HG03521 (cell line): ENCODE results near the gene SYT7.
"Not testable (repeated sequence)": the region's sequence is repeated elsewhere in the genome, so short reads cannot be mapped to it uniquely, and the experiment has no call there.

ENCODE experiments used
- ATAC-seq: cut with Tn5 transposase; IDR thresholded peaks from one replicate; pipeline ENCODE4 v1.9.1; 2021; ENCODE audit warnings: mild to moderate bottlenecking, moderate library complexity; ENCODE audit not compliant: unreplicated experiment

Gene SYT7, protein sequence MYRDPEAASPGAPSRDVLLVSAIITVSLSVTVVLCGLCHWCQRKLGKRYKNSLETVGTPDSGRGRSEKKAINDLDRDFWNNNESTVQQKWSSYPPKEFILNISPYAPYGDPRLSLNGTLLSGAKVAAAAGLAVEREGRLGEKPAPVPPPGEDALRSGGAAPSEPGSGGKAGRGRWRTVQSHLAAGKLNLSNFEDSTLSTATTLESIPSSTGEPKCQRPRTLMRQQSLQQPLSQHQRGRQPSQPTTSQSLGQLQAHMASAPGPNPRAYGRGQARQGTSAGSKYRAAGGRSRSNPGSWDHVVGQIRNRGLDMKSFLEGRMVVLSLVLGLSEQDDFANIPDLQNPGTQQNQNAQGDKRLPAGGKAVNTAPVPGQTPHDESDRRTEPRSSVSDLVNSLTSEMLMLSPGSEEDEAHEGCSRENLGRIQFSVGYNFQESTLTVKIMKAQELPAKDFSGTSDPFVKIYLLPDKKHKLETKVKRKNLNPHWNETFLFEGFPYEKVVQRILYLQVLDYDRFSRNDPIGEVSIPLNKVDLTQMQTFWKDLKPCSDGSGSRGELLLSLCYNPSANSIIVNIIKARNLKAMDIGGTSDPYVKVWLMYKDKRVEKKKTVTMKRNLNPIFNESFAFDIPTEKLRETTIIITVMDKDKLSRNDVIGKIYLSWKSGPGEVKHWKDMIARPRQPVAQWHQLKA

DNA sequence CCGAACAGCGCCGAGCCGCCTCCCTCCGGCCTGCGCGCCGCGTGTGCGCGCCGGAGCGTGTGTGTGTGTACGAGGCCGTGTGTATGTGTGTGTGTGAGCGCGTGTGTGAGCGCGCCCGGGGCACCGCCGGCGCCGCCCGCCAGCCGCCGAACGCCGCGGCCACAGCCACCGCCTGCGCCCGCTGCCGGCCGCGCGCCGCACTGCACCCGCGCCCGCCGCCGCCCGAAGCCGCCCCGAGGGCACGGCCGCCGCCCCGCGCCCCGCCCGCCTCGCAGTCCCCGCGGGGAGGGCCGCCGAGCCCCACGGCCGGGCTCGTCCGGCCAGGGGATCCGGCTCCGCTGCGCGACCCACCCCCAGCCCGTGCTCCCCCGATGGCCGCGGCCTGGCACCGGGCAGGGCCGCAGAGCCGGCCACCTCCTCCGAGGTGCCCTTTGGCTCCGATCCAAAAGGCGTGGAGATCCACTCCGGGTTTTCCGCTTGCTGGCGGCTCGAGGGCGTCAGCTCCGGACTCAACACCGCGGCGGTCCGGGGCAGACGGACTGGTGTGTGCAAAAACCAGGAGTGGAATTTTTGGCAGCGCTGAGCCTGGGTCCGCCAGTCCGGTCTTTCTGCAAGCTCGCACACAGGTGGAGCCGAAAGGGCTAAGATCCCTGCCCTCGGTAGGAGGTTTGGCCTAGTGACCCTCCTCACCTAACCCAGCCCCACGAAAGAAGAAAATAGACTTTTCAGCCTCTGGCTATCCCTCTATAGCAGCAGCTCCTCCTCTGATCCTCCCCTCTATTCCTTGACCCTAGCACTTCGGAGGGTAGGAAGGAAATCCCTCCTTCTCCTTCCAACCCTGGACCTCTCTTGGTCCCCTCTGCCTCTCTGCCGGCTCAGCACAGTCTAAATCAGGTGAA lies at the start of gene SYT7:
Gene SYT7 (minus strand): TSS at position 47 of the 899 bp plus-strand sequence. CDS start 256 bp downstream, outside the sequence.
- ATAC-seq = peak; percentile 72

DNA sequence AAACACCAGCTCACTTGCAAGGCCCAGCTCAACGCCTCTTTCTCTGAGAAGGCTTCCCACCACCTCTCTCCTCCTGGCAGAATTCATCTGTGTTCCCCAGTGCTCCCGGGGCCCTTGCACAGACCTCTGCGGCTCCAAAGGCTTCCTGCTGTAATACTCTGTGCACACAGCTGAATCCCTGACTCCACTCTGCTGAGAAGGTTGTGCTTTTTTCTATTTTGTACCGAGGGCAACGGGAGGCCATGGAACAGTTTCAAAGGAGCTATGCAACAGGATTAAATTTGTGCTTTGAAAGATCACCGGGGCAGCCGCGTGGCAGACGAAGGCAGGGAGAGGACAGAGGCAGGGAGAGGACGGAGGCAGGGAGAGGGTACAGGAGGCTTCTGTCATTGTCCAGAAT lies 49.2 kb upstream of the SYT7 start:
- no peak for ATAC-seq

DNA sequence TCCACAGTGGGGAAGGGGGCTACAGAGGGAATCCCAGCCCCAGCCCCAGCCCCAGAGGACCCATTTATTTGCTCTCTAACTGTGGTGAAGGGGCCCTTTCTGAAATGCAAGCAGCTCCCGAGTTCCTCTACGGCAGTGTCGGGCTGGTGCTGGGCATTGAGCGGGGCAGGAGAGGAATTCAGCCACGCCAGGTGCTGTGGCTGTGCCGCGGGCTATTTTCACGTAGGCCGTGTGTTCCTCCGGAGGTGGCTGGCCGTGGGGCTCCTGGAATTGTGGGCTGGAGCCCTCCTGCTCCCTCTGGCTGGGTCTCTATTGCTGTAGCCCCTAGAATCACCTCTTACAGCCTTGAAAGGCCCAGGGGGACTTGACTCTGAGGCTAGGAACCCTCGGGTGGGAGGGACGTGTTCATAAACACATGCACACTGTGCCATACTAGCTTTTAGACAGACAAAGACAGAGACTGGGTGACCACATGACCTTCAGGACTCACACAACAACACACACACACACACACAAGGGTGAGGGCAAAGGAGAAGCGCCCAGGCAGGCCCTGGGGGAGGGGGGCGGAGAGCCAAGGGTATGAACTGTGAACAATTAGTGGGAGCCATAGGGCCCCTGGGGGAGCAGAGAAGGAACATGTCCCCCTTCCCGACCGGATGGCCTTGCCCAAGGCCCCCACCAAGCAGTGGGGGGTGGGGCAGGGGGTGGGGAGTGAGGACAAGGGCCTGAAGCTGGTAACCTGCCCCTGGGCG lies 48.4 kb upstream of the SYT7 start:
- no peak for ATAC-seq

DNA sequence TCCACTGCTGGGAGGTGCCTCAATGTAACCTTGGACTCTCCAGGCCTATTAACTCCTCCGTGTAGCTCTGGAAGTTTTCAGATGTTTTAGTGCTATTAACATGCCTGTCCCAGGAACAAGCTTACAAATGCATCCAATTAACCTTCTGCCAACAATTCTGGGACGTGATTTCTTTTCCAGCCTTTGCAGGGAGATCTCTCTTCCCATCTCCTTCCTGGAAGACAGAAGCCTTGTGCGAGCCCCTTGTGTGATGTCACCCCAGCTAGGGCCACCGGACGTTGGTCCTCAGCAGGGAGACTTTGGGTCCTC lies 47.7 kb upstream of the SYT7 start:
- ATAC-seq = no peak

DNA sequence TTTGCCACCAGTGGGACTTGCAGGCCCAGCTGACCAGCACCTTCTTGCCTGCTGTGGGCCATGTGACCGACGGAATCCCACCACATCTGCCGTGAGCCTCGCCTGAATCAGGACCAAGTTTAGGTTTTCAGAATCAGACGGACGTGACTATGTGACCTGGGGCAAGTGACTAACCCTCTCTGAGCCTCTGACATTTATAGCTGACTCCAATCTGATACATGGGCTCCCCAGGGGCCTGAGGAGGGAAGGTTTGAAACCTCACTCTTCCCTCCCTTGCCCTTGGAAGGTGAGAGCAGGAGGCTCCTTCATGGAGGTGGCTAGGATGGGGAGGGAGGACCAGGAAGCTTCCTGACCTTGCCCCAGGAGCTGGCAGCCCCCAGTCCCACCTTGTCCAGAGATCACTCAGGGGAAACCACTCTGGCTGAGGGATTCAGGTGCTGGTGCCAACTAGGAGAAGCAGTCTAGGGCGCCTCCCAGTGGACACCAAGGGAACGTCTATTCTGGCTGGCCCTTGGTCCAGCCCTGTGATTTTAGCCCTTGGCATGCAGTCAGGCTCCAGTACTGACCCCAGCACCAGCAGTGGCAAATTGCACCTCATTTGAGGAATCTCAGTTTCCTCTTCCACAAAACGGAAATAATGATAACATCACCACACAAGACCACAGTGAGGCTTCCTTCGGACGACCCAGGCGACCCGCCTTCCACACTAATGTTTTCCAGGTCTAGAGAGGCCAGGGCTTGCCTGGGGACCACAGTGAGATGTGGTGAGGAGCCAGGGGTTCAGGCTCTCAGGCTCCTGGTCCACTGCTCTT lies 47.2 kb upstream of the SYT7 start:
- no peak for ATAC-seq

DNA sequence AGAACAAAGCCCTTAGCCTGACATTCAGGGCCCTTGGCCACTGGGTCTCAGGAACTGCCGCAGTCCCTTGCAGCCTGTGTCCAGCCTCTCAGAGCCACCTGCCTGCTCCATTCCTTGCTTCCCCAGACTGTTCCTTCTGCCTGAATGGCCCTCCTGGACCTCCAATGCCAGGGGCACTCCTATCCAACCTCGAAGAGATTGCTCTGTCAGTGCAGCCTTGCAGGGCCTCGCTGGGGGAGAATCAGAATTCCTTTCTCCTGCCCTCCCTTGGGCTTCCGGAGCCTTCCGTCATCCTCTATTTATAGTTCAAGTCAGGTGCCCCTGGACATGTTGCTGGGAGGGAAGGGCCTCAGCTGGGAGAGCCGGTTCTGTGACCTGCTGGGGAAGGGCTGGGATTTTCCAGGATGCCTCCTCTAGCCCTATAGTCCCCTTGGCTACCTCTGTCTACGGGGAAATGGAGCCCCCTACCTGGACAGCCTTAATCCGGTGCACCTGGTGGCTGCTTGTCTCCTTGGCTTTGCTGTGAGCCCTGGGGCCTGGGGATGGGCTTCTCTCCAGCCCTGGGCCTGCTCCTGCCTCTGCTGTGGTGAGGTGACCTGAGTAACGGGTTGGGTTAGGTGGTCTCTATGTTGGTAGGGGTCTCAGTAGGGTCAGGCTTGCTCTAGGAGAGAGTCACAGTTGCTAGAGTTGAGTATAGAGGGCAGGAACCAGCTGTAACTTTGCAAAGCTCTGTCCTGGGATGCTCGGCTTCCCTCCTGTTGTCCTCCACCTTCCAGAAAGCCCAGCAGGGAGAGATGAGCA lies 45.9 kb upstream of the SYT7 start:
- no peak for ATAC-seq

DNA sequence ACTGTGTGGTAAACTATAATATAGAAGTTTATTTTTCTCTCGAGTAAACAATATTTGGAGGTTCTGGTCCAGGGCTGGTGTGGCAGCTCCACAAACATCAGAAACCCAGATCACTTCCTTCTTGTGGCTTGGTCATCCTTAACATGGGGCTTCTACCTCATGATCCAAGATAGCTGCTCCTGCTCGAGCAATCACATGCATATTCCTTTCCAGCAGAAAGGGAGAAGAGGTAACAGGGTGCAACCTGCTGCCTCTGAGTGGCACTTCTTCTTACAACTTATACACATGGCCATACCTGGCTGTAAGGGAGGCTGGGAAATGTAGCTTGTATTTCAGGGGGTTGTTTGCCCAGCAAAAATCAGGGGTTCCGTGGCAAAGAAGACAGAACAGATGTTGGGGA lies 44.6 kb upstream of the SYT7 start:
- no peak for ATAC-seq

DNA sequence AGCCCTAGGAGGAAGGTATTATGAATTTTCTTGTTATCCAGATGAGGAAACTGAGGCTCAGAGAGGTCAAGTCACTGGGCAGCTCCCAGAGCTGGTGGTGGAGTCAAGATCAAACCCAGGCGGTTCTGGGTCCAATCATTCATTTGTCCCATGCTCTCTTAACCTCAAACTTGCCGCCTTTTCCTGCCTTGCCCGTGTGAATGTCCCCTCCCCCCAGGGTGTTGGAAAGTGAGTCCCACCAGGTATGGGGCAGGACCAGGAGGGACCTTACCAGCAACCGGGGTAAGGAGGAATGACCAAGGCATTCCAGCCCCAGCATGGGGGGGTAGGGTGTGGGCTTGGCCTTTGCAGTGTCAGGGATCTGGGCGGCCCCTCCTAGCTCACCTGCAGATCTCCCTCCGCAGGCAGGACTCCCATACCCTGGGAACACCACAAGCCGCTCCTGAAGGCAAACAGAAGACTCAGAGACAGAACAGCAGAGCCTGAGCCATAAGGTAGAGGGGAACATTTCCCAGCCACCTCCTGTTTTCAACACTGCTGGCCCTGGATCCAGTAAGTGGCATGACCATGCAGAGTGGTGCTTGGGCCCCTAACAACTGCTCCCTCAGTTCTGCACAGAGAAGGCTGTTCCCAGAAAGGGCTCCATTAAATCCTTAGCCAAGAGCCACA lies 41.2 kb upstream of the SYT7 start:
- no peak for ATAC-seq

DNA sequence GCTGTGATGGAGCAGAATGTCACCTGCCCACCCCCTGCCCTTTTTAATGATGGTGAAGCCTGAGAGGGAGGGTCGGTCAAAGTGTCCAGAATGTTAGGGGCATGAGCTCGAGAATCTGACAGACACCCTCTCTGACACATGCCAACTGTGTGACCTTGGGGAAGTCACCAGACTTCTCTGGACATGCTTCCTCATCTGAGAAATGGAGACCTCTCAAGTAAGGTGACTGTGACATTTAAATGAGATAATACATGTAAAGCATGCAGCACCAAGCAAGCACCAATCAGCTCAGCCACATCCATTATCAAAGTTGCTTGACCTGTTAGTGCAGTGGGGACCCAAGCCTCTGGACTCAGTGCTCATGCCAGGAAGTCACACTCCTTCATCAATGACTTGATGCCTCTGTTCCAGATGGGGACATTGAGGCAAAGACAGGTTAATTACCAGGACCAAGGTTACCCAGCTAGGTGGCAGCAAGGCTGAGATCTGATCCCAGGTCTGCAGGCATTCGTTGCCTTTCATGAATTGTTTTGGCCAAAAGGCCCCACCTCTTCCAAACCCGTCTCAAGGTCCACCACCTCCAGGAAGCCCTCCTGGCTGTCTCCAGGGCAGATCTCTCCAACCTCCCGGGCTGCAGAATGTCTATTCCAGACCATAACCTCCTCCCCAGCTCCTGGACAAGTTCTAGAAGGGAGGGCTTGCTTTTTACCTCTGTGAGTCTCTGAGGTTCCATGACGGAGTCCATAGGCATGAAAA lies 38.8 kb upstream of the SYT7 start:
- ATAC-seq = no peak

DNA sequence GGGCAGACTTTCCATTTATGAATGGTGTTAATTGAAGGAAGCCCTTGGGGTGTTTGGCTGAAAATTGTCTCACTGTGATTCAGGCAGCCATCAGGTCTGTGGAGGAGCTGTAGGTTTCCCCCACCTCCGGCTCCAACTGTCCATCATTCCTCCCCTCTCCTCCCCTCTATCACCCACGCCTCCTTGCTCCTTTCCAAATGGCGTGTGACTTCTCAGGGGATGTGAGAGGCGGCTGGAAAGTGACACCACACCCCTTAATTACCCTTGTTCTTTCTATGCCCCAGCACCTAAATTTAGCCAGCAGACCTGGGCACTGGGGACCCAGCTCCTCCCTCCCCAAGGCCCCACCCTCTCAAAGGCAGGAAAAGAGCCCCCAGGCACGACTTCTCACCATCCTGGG lies 38.1 kb upstream of the SYT7 start:
- ATAC-seq = no peak

DNA sequence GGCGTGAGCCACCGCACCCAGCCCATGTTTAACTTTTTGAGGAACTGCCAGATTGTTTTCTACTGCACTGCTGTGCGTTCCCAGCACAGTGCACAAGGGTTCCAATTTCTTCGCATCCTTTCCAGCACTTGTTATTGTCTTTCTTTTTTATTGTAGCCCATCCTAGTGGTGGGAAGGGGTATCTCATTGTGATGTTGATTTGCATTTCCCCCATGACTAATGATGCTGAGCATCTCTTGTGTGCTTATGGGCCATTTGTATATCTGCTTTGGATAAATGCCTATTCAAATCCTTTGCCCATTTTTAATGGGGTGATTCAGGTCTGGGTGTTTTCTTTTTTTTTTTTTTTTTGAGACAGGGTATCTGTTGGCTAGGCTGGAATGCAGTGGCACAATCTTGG lies 36.6 kb upstream of the SYT7 start:
- no peak for ATAC-seq

DNA sequence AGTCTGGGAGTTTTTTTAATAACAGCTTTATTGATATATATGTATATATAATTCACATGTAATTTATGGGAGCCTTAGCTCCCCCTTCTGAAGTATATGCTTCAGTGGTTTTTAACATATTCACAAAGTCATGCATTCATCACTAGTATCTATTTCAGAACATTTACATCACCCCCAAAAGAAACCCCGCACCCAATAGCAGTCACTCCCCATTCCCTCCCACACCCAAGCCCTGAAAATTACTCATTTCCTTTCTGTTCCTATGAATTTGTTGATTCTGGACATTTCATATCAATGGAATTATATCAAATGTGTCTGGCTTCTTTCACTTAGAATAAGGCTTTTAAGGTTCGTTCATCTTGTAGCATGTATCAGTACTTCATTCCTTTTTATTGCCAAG lies 35.6 kb upstream of the SYT7 start:
- no peak for ATAC-seq

DNA sequence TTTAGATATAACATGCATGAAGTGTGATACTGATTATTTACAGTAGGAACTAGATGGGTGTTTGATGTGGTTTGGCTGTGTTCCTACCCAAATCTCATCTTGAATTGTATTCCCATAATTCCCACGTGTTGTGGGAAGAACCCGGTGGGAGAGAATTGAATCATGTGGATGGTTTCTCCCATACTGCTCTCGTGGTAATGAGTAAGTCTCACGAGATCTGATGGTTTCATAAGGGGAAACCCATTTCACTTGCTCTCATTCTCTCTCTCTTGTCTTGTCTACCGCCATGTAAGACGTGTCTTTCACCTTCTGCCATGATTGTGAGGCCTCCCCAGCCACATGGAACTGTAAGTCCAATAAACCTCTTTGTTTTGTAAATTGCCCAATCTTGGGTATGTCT lies 33.9 kb upstream of the SYT7 start:
- not testable (repeated sequence) for ATAC-seq

DNA sequence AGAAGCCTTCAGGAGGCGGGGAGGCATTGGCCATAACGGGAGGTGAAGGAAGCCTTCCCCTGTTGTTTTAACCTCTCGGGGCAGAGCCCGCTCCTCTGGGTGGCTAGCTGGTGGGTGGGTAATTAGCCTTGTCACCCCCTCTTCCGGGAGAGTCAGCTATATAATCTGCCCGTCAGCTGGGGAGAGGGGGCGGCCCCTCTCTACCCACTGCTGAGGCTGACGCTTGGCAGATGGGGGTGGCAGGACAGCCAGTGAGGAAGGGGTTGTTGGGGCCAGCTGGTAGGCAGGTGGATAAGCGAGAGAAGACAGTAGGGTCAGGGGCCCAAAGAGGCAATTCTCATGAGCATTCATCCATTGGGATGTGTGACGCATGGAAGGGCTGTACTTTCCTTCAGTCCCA lies 33.0 kb upstream of the SYT7 start:
- ATAC-seq = no peak

DNA sequence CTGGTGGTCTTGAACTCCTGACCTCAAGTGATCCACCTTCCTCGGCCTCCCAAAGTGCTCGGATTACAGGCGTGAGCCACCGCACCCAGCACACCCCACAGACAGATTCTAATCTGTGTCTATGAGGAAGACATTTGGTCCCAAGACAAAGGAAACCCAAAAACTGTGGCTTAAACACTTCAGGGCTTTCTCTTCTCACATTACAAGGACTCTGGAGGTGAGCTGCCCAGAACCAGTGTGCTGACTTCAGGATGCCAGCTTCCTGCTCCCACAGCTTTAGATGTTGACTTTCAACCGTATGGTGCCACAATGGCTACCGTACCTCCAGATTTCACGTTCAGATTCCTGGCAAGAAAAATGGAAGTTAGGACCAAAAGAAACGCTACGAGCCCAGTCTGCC lies 32.2 kb upstream of the SYT7 start:
- ATAC-seq = no peak

DNA sequence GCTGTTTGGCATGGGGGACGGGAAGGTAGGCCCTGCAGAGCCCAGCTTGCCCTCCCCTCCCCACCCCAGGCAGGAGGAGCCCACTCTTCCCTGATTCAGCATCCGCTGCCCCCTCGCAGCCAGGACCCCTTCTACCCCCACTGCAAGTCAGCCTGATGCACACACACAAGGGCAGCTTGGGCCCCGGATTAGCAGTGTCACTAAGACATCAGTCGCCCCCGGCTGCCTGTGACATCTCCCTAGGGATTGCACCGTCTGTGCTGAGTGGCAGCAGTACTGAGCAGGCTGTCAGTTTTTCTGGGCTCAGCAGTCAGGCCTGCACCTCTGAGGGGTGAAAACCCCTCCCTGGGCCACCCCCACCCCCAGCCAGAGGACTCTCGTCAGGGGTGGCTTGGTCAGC lies 30.4 kb upstream of the SYT7 start:
- no peak for ATAC-seq

DNA sequence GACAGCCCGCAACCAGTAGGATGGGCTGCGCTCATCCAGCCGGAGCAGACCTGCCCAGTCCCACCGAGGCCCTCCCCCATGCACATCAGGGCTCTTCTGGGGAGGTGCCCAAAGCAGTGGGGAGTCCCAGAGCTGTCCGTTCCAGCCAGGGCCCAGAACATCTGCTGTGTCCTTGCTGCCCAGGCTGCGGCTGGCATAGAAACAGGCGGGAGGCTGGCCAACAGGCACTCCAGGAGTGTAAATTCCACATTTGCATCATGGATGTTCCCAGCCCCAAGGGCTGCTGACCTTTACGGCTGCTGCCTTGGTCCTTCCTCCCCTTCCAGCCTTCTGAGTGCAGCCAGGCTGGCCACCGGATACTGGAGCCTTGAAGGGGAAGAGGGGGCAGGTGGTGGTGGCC lies 30.0 kb upstream of the SYT7 start:
- no peak for ATAC-seq

DNA sequence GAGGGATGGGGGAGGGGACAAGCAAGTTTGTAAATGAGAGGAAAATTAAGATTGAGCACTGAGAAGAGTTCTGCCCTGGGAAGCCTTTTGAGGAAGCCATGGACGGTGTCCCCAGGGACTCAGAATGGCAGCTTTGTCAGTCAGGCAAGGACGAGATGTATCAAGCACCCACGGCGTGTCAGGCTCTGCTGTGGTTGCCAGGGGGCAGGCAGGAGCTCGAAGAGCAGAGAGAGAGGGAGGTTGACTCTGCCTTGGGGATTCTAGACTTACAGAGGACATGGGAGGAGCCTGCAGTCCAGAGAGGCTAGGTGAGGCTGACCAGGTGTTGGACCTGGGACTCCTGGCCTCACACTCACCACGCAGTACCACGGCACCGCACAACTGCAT lies 29.1 kb upstream of the SYT7 start:
- no peak for ATAC-seq
